ENCODE results near the gene NT5DC1.

Gene NT5DC1

DNA sequence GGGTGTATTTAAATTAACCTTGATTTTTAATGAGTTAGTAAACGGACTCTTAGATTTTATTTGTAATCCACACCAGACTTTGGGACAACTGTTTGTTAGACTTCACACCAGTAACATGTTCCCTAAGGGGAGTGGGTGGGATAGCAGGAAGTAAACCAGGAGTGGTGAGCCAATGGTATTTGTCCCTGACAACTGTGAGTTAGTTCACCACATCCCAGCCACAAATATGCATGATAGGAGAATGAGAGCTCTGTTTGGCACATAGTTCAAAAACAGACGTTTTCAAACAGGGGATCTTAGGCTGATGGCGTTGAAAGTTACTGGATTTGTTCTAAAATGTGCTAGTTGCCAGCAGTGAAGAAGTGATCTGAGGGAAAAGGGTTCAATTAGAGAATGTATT lies 44.0 kb downstream of the NT5DC1 start:
- DNase-seq = no peak

DNA sequence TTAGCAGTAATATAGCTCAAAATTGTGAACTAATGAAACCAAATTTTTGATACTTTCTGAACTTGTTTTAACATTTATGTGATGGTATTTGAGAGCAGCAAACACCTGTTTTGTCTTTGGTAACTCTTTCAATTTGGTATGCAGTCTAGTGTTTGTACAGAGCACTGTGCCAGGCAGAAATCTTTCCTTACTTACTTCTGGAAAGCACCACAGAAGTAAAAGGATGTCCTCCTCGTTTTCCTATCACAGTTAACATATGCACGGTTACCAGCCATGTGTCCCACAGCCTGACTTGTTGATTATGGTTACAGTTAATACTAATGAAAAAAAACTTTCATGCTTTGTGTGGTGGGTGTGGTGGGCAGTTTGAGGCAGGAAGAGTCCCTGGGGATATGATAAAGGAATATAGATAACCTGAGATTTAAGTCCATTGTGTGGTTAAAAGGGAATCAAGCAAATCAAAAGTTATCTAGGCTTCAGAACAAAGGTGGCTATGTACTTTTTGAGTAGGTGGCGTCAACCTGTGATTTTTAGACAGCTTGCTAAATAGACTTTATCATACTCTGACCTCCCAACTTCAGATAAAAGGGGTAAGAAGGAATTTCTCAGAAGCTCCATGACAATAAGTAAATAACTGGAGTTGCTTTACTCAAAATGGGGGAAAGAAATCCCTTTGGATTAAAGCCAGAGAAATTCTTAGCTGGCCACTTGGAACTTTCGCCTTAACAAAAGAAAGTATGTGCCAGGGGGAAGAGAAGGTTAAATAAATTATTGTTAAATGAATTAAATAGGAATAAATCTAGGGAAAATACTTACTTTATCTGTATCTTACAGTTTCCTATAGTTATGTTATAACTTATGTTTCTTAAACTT lies 45.4 kb downstream of the NT5DC1 start:
- DNase-seq = no peak

DNA sequence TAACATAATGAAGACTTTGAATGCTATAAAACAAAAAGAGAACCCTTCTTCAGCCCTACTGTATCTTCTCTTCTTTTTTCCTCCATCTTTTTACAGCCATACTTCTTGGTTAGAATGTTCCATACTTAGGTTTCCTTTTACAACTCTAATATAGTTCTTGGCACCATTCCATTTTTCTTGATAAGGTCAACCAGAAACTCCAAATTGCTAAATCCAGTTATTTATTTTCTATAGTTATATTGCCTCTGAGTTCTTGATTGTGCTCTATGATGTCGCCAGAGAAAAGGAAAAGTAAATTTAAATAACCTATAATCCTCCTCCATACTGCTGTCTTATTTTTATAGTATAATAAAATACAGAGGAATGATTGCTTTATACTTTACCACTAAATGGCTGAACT lies 52.0 kb downstream of the NT5DC1 start:
- no peak for DNase-seq

DNA sequence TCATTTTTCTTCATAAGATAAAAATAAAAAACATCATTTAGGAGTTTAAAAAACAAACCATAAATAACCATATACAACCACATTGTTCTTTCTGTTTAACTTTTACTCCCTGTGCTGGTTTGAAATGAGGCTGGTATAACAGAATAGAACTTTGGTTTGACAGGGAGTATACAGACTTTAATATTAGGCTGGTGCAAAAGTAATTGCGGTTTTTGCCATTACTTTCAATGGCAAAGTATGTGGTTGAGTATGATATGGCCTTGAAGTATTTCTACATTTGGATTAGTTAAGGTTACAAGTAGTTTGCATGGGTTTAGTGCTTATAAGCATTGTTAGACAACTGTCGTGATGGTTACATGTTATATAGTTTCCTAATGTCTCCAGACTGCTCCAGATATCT lies 54.2 kb downstream of the NT5DC1 start:
- DNase-seq = no peak

DNA sequence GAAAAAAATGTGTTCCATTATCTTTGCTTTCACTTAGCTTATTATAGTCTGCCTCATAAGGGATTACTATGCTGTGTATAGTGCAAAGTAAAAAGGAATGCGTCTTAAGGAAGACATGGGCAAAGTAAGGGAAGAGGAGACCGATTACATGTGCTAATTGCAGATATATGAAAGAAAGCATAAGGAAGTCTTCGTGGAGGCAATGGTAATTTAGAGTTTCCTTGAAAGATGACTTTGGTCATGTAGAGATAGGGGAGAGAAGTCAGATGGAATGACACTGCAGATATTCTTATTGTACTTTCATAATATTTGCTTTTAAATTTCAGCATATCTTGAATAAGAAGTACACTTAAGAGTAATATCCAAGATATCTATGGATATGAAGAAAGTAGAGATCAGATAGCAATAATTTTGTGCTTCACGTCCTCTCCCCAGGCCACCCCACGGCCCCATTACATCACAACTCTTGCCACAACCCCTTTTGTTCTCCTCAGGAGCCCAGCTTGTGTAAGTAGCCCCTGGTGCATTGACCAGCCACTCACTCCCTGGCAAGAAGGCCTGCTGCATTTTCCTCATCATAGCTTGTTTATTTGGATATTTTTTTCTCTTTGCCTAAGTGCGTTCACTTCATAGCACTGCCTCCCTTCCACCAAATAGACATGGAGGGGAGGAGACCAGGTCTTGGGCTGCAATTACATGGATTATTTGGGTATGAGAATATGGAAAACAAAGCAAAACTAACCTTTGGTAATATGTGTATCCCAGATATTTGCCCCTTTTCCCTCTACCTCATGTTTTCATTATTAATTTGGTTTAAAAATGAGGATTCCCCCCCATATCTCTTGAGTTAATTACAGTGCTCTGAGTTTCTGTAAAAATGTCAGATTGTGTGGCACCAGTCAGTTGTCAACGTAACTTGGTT lies 56.0 kb downstream of the NT5DC1 start:
- DNase-seq = no peak

DNA sequence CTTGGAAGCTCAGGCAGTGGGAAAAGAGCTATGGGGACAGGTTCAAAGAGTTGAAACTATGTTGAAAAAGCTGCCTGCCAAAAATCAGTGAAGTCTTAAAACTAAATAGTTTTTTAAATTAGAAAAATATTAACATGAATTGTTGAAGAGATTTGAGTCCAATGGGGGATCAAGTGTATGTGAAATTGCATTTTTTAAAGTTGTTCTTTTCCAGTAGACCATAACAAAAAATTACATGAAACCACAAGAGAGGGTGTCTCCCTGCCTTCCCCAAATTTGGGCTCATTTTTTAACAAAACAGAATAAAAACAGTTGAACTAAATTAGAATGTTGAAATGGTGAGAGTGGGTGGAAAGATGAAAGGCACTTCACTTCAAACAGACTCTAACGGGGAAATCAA lies 56.7 kb downstream of the NT5DC1 start:
- no peak for DNase-seq

DNA sequence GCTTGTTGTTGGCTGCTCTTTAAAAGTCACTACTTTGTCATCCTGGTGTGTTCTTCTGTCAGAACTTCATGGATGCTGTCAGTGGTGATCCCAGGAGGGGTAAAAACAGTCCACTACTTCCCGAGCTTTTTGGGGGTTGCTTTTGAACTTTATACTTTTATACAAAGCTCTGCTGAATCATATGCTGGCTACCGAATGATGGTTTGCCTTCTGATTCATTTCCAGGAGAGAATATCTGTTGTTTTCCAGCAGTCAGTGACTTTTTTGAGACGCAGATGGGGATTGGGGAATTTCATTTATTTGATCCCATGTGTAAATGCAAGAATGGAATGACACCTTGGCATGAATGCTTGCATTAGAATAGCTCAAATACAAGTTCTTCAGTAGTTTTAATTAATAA lies 58.0 kb downstream of the NT5DC1 start:
- DNase-seq = no peak

DNA sequence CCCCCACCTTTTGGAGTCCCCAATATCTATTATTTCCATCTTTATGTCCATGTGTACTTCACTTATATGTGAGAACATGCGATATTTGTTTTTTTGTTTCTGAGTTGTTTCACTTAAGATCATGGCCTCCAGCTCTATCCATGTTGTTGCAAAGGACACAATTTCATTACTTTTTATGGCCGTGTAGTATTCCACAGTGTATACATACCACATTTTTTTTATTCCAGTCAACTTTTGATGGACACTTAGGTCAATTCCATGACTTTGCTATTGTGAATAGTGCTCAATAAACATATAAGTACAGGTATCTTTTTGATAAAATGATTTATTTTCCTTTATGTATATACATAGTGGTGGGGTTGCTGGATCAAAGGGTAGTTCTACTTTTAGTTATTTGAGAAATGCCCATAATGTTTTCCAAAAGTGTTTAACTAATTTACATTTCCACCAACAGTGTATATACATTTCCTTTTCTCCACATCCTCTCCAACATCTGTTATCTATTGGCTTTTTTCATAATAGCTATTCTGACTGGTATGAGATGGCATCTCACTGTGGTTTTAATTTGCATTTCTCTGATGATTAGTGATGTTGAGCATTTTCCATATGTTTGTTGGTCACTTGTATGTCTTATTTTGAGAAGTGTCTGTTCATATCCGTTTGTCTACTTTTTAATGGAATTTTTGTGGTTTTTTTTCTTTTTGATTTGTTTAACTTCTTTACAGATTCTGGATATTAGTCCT lies 59.3 kb downstream of the NT5DC1 start:
- DNase-seq = no peak

DNA sequence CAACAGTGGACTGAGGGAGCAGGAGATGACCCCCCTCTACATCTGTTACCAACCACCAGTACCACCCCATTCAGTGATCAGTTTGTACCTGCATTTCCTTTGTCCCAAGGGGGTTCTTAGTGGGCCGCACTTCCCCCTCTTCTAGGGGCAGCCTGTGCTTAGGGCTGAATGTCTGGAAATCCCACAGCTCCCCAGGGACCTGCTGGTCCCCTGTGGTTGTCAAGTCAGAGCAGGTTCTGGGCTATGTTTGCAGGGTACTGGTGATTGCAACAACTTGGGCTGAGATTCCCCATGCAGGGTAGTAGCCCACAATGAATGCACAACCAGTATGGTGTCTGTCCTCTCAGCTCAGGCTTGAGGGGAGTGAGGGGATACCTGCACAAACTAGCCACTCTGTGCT lies 64.9 kb downstream of the NT5DC1 start:
- no peak for DNase-seq

DNA sequence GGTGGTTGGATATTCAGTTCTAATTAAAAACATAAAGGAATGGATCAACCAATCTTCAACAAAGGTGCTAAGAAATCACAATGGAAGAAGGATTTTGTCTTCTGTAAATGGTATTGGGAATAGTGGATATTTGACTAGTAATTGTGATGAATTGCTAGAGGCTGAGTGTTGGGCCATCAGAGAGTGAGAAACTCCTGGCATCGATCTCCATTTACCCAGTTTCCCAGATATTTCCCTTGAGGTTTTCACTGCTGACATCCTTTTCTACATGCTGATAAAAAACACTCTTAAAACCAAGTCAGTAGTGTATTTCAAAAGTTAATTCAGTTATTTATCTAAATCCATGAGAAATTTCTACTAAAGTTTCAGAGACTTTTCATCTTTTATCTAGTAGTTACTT lies 65.7 kb downstream of the NT5DC1 start:
- no peak for DNase-seq

DNA sequence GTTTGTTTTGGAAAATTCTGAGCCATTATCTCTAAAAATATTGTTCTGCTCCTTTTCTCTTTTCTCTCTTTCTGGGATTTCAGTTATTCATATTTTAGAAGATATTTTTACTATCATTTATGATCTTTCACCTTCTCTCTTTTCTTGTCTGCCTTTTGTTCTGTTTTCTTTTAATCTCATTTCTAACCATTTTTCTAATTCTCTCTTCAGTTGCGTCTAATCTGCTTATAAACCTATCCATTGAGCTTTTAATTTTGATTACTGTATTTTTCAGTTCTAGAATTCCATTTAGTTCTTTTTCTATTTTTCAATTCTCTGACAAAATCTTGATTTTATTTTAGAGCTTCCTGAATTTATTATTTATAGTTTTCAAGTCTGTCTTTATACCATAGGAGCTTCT lies 67.5 kb downstream of the NT5DC1 start:
- DNase-seq = no peak

DNA sequence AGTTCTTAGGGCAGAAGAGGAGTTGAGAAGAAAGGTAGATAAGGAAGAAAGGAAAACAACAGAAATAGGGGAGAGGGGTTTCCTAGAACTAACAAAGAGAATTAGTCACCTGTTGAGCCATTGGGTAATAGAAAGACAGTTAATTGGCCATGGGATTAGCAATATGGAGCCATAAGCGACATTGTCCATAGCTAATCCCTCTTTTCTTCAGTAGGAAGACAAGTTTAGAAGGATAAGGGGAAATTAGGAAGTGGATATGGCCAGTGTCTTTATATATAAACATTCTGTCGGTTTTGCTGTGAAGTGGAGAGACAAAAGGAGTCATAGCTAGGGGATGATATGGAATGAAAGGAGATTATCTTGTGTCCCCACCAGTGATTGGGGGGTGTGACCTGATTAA lies 69.2 kb downstream of the NT5DC1 start:
- DNase-seq = no peak

DNA sequence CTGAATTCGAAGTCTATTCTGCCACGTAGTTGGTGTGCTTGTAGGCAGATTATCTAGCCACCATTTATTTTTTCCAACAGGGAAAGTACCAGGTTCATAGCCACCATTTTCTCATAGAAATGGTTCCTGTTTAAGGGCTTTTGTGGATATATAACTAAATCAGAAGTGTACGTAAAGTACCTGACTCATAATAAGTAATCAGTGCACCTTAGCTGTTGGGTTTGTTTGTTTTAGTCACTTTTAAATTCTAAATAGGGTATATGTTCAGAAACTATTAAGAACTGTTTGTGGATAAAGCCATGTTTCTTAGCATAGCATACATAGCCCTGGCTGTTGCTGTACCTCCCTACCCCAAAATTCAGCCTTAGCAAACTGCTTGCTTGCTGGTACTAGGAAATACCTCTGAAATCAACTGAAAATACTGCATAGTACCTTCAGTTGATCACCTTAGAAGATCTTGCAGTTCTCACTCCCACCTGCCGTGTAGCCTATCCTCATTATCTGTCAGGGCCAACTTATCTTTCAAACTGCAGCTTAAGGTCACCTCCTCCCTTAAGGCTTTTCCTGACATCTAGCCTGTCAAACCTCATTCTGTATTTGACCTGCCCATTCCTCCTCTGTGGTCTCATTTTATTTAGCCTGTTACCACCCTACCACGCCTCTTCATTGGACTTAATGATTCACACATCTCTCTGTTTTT lies 69.9 kb downstream of the NT5DC1 start:
- no peak for DNase-seq

DNA sequence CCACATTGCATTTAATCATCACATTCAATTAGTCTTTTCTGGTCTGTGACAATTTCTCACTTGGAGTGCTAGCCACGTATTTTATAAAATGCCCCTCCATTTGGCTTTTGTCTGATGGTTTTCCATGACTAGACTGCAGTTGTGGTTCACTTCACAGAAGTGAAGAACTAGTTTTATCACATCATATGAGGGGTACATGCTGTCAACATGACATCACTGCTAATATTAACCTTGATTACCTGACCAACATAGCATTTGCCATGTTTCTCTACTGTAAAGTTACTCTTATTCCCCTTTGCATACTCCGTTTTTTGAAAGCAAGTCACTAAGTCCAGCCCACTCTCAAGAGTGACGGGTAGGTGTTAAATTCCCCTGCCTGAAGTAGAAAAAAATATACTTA lies 73.3 kb downstream of the NT5DC1 start:
- DNase-seq = no peak

DNA sequence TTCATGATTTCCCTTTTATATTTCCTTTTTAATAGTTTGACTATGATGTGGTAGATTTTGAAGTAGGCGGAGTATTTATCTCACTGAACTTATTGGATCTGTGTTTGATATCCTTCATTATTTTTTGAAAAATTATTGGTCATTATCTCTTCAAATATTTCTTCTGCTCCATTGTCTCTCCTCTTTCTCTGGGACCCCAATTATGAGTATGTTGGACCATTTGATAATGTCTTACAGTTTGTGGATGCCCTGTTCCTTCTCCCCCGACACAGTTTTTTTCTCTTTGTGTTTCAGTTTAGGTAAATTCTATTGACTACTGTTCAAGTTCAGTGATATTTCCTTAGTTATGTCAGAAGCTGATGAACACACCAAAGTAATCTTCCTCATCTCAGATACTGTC lies 74.7 kb downstream of the NT5DC1 start:
- DNase-seq = no peak

DNA sequence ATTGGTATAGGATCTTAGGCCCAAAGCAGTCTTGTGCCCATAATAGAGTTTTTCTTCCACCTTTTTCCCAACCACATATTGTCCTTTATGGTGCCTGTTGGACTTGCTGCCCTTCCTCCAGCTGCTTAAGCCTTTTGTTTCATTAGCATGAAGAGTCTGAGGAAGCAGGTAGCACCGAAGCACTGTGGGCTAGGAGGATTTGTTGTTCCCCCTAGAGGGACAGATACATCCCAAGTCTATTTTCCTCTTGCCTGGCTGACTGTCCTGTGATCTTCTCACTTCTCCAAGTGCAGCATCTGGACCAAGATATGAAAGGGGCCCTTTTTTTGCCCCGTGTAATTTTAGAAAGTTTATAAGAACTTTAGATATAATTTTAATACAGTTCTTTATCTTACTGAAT lies 75.9 kb downstream of the NT5DC1 start:
- no peak for DNase-seq

DNA sequence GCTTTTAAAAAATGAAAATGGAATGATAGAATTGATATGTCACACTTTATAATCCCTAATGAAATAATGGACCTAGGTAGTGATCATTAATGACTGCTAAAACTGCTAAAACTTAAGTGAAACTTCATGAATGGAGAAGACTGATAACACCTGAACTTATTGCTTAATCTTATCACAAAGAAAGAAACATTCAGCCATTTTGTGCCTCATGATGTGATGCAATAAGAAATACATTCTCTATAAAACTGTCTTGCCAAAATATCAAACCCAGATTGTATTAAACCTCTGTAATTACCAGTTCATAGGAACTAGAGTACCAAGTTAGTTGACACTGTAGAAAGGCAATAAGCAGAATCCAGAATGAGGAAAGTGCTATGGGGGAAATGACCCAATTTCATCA lies 79.7 kb downstream of the NT5DC1 start:
- DNase-seq = no peak

DNA sequence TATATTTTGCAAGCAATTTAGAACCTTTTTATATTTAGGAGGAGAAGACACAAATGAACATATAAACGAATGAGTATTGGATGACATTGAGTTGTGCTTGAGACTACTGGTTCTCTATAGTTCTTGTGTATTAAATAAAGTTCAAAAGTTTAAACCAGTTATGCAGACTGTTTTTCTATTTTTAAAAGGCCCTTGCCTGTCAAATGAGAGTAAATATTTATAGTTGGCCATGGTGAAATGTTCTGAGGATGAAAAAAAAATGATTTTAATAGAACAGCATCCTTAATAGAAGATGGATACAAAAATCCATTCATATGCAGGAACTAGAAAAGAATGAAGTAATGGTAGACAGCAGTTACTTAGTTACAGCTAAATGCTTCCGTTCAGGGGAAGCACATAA lies 88.8 kb downstream of the NT5DC1 start:
- no peak for DNase-seq

DNA sequence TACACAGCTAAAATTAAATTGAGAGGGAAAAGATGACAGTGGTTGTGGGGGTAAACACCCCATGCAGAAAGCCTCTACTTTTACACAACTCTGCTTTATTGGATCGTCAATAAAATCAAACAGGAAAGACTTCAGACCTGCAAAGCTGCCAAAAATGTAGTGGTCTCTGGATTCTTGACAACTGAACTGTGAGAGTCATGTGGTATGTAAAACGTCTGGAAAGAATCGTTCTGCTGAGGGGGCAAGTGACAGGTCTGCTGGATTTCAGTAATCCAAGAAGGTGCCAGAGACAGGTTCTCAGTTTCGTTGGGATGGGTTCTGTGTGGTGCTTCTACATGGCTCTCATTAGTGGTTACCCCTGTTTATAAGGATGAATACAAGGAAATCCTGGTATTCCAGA lies 89.9 kb downstream of the NT5DC1 start:
- no peak for DNase-seq

DNA sequence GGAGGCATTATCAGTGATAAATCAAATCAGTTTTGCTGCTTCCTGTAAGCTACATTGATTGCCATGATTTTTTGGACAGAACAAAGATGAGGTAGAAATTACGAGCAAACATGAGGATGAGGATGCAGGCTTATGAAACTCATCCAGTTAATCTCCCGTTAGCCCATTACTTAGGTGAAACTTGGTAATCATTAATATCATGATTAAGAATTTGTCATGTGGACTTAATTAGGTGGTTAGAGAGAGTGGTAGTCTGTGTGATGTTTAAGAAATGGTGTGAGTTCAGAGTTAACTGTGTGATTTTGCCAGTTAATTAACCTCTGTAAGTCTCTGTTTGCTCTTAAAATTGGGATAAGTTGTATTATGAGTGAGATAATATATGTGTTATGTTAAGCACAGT lies 91.2 kb downstream of the NT5DC1 start:
- no peak for DNase-seq

DNA sequence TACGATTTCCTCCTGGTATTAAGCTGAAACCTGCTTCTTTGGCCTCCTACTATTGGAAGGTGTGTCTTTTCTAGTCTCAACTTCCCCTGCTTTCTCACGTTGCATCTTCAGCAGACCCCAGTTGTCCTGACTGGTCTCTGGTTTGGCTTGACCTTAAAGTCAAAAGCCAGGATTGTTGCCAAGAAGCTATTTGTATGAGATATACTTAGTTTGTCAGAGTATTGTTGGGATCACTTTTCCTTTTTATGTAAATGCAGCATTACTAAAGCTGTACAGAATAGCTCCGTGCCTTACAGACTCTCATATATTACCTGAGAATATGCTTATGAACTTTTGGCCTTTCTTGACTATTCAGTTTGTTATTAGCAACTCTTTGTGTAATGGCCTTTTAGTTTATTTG lies 92.1 kb downstream of the NT5DC1 start:
- DNase-seq = no peak

DNA sequence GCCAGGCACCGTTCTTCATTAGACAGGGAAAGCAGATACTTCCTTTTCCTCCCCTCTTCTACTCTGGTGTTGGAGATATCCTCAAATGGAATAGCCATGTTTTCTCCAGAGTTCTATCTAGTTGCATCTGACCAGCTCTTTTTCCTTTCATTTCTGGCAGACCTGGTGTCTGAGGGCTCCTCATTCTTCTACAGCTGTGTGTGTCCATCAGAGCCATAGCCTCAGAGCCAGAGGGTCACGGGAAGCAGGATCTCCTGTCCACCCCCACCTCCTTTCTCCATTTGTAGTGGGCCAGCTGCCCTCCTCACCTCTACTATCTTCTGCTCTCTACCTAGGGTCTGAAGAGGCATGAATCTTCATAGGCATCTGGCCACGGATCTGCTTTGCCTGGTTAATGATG lies 96.2 kb downstream of the NT5DC1 start:
- no peak for DNase-seq

Data from stimulated activated CD4-positive, alpha-beta T cell treated with anti-CD3 and anti-CD28 coated beads, Interleukin-1b, Interleukin-23, amount 100 ng/mL, for 48 hours (primary cell).